H9 (cell line): ENCODE data around the gene DOCK9. TPM values are rescaled to one million over a fixed set of nuclear protein-coding genes. Genes with fewer than 3 reads are reported as not detected.

Experiments used
- DNase-seq: peaks from one replicate; pipeline ENCODE4 v3.0.0-alpha.2; 2017
- H2AFZ ChIP-seq: one replicate; pipeline ENCODE4 v1.6.1; 2013; ENCODE audit warnings: mild to moderate bottlenecking, low read length, control low read depth, moderate library complexity
- H2AK5ac ChIP-seq: 2 replicates; pipeline ENCODE4 v1.6.1; 2013; ENCODE audit warnings: low read length, control low read depth, mixed read lengths; ENCODE audit not compliant: insufficient read length
- H2BK120ac ChIP-seq: one replicate; pipeline ENCODE4 v1.6.1; 2013; ENCODE audit warnings: low read depth, mild to moderate bottlenecking, low read length, control low read depth, inconsistent platforms; ENCODE audit not compliant: poor library complexity, severe bottlenecking
- H2BK12ac ChIP-seq: 2 replicates; pipeline ENCODE4 v1.6.1; 2013; ENCODE audit warnings: low read length, control low read depth, mixed read lengths, low read depth; ENCODE audit not compliant: insufficient read length
- H2BK15ac ChIP-seq: 2 replicates; pipeline ENCODE4 v1.6.1; 2013; ENCODE audit warnings: low read depth, low read length, control low read depth
- H2BK20ac ChIP-seq: one replicate; pipeline ENCODE4 v1.6.1; 2013; ENCODE audit warnings: low read depth, mild to moderate bottlenecking, low read length, control low read depth, inconsistent platforms; ENCODE audit not compliant: poor library complexity, severe bottlenecking
- H2BK5ac ChIP-seq: 2 replicates; pipeline ENCODE4 v1.6.1; 2013; ENCODE audit warnings: low read length, control low read depth, mixed read lengths; ENCODE audit not compliant: insufficient read length
- H3K14ac ChIP-seq: 2 replicates; pipeline ENCODE4 v1.6.1; 2013; ENCODE audit warnings: low read length, control low read depth; ENCODE audit not compliant: insufficient read depth
- H3K18ac ChIP-seq: 2 replicates; pipeline ENCODE4 v1.6.1; 2013; ENCODE audit warnings: low read depth, mild to moderate bottlenecking, mixed read lengths, low read length, control low read depth; ENCODE audit not compliant: insufficient read length
- H3K23ac ChIP-seq: 2 replicates; pipeline ENCODE4 v1.6.1; 2013; ENCODE audit warnings: low read length, control low read depth, mixed read lengths, low read depth; ENCODE audit not compliant: insufficient read length
- H3K23me2 ChIP-seq: 2 replicates; pipeline ENCODE4 v1.6.1; 2013; ENCODE audit warnings: low read depth, mild to moderate bottlenecking, mixed read lengths, low read length, control low read depth; ENCODE audit not compliant: insufficient read length, poor library complexity, severe bottlenecking
- H3K27ac ChIP-seq: 2 replicates; pipeline ENCODE4 v1.5.1; 2013; ENCODE audit warnings: low read length, control low read depth, mixed read lengths, low read depth; ENCODE audit not compliant: insufficient read length
- H3K27me3 ChIP-seq: 2 replicates; pipeline ENCODE4 v1.6.1; 2013; ENCODE audit warnings: low read length, control low read depth, inconsistent platforms; ENCODE audit not compliant: insufficient read depth
- H3K4ac ChIP-seq: 2 replicates; pipeline ENCODE4 v1.6.1; 2013; ENCODE audit warnings: low read depth, mild to moderate bottlenecking, control low read depth, inconsistent platforms, low read length, moderate library complexity
- H3K4me1 ChIP-seq: 2 replicates; pipeline ENCODE4 v1.6.1; 2013; ENCODE audit warnings: low read length, control low read depth, inconsistent platforms; ENCODE audit not compliant: insufficient read depth
- H3K4me2 ChIP-seq: 2 replicates; pipeline ENCODE4 v1.6.1; 2013; ENCODE audit warnings: low read length, control low read depth, mixed read lengths; ENCODE audit not compliant: insufficient read length, insufficient read depth
- H3K56ac ChIP-seq: 2 replicates; pipeline ENCODE4 v1.6.1; 2013; ENCODE audit warnings: low read depth, mild to moderate bottlenecking, mixed read lengths, low read length, control low read depth; ENCODE audit not compliant: insufficient read length
- H3K79me1 ChIP-seq: 2 replicates; pipeline ENCODE4 v1.6.1; 2013; ENCODE audit warnings: low read depth, mild to moderate bottlenecking, moderate library complexity, low read length, control low read depth, inconsistent platforms; ENCODE audit not compliant: insufficient read depth, poor library complexity, severe bottlenecking
- H3K79me2 ChIP-seq: 2 replicates; pipeline ENCODE4 v1.6.1; 2013; ENCODE audit warnings: low read length, control low read depth, inconsistent platforms; ENCODE audit not compliant: insufficient read depth
- H3K9ac ChIP-seq: 2 replicates; pipeline ENCODE4 v1.6.1; 2013; ENCODE audit warnings: low read length, control low read depth, mixed read lengths; ENCODE audit not compliant: insufficient read length; ENCODE audit errors: extremely low read depth
- H3K9me3 ChIP-seq: one replicate; pipeline ENCODE4 v1.6.1; 2013; ENCODE audit warnings: low read depth, low read length, inconsistent platforms; ENCODE audit not compliant: control insufficient read depth
- H3T11ph ChIP-seq: one replicate; pipeline ENCODE4 v1.6.1; 2013; ENCODE audit warnings: mild to moderate bottlenecking, low read length, control low read depth, inconsistent platforms
- H4K20me1 ChIP-seq: one replicate; pipeline ENCODE4 v1.6.1; 2013; ENCODE audit not compliant: control insufficient read depth, insufficient read length, insufficient read depth
- H4K5ac ChIP-seq: 2 replicates; pipeline ENCODE4 v1.6.1; 2013; ENCODE audit warnings: low read depth, mild to moderate bottlenecking, mixed read lengths, low read length, control low read depth; ENCODE audit not compliant: insufficient read length
- H4K8ac ChIP-seq: replicated peaks from 2 replicates; pipeline ENCODE4 v1.6.1; 2013; ENCODE audit warnings: low read length, control low read depth, mixed read lengths, low read depth; ENCODE audit not compliant: insufficient read length
- H4K91ac ChIP-seq: 2 replicates; pipeline ENCODE4 v1.6.1; 2013; ENCODE audit warnings: low read depth, mild to moderate bottlenecking, moderate library complexity, mixed read lengths, low read length, control low read depth; ENCODE audit not compliant: insufficient read length
- H3K27ac Mint-ChIP-seq, 3 experiments: 2 replicates in 2 of 3; 3 replicates in 1 of 3; pipeline ENCODE4 v1.8.0; 2020 to 2021; ENCODE audit warnings: mixed read lengths in 3 of 3, mild to moderate bottlenecking in 1 of 3, moderate library complexity in 1 of 3
- H3K27me3 Mint-ChIP-seq: 2 replicates; pipeline ENCODE4 v1.8.0; 2021; ENCODE audit warnings: low read depth, mild to moderate bottlenecking, moderate library complexity, mixed read lengths
- H3K36me3 Mint-ChIP-seq, 3 experiments: 2 replicates in 2 of 3; 3 replicates in 1 of 3; pipeline ENCODE4 v1.8.0; 2020 to 2021; ENCODE audit warnings: low read depth in 3 of 3, mixed read lengths in 3 of 3; ENCODE audit not compliant: insufficient read depth in 1 of 3
- H3K4me1 Mint-ChIP-seq, 2 experiments: 2 replicates each; pipeline ENCODE4 v1.8.0; 2020; ENCODE audit warnings: mixed read lengths in 2 of 2
- H3K4me3 Mint-ChIP-seq, 2 experiments: 2 replicates in 1 of 2; 3 replicates in 1 of 2; pipeline ENCODE4 v1.8.0; 2020 to 2021; ENCODE audit warnings: mild to moderate bottlenecking in 2 of 2, mixed read lengths in 2 of 2, moderate library complexity in 1 of 2
- H3K9me3 Mint-ChIP-seq, 2 experiments: 2 replicates in 1 of 2; 3 replicates in 1 of 2; pipeline ENCODE4 v1.8.0; 2020; ENCODE audit warnings: mild to moderate bottlenecking in 2 of 2, mixed read lengths in 2 of 2, moderate library complexity in 1 of 2
- WGBS: extraction: QIAGEN DNeasy Blood & Tissue Kit; methylation state at CpG from one replicate; pipeline ENCODE4 v1.1.7; 2013; ENCODE audit warnings: missing lambda C conversion rate, low lambda C conversion rate, mixed read lengths; ENCODE audit not compliant: insufficient read length; ENCODE audit errors: extremely low coverage; 5-methylcytosine and 5-hydroxymethylcytosine counted together
- total RNA-seq: library from RNA; stranded (reverse); gene quantifications from 2 replicates; pipeline ENCODE4 v1.2.1, GENCODE V29; 2021
- TF ChIP-seq, protein P1 (sequence below): fragments of 200-600 bp; sonication (generic); conservative IDR thresholded peaks from 3 replicates; pipeline ENCODE4 v1.8.0; 2021; ENCODE audit warnings: antibody characterized with exemption, mild to moderate bottlenecking

Gene DOCK9
- total RNA-seq, 1 experiment from 2014 or later, result 23.0 TPM

DNA sequence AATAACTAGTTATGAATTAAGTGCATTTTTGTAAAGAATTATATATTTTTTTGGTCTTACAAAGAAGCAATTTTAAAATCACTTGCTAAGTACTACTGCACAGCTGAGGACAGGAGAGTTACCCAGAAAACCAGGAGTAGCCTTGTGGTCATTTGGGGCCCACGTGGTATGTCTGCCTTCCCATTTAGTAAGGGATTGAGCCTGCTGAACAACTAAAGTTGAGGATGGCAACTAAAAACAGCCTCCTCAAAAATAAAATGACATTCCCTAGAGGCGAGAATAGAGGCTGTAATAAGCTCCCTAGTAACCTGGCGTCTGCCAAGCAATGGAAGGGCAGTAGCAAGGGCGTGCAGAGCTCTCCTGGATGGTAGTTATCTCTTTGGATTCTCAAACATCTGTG is 36.3 kb downstream of the DOCK9 start:
- TF ChIP-seq, protein P1, sequence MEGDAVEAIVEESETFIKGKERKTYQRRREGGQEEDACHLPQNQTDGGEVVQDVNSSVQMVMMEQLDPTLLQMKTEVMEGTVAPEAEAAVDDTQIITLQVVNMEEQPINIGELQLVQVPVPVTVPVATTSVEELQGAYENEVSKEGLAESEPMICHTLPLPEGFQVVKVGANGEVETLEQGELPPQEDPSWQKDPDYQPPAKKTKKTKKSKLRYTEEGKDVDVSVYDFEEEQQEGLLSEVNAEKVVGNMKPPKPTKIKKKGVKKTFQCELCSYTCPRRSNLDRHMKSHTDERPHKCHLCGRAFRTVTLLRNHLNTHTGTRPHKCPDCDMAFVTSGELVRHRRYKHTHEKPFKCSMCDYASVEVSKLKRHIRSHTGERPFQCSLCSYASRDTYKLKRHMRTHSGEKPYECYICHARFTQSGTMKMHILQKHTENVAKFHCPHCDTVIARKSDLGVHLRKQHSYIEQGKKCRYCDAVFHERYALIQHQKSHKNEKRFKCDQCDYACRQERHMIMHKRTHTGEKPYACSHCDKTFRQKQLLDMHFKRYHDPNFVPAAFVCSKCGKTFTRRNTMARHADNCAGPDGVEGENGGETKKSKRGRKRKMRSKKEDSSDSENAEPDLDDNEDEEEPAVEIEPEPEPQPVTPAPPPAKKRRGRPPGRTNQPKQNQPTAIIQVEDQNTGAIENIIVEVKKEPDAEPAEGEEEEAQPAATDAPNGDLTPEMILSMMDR, result no peak
- no peak overlapping the region for H3K56ac ChIP-seq
- H3K27ac Mint-ChIP-seq, result no peak overlapping the region
- no peak overlapping the region for H3K4me2 ChIP-seq
- no peak overlapping the region for H3K14ac ChIP-seq
- no peak overlapping the region for H2BK12ac ChIP-seq
- no peak overlapping the region for H3T11ph ChIP-seq
- no peaks in the 10 kb centered on the region for H4K20me1 ChIP-seq
- no peaks in the 10 kb centered on the region for H3K23me2 ChIP-seq
- H3K79me1 ChIP-seq, result no peaks in the 10 kb centered on the region
- H3K36me3 Mint-ChIP-seq, result no peaks in the 10 kb centered on the region
- H3K9me3 ChIP-seq, result no peaks in the 10 kb centered on the region
- H3K4me1 ChIP-seq, result peaks cover 3% of the 10 kb centered on the region; the same call in 1 of the 2 replicates
- no peaks in the 10 kb centered on the region for H3K9me3 Mint-ChIP-seq
- no peak overlapping the region for H3K23ac ChIP-seq
- H2BK15ac ChIP-seq, result no peak overlapping the region
- no peak overlapping the region for H3K4ac ChIP-seq
- no peak overlapping the region for H4K8ac ChIP-seq
- WGBS, result no CpG with 5 or more reads among the region's 4 CpGs
- no peak overlapping the region for H2BK20ac ChIP-seq
- no peak overlapping the region for H2BK120ac ChIP-seq
- H2AK5ac ChIP-seq, result no peak overlapping the region
- no peaks in the 10 kb centered on the region for H3K79me2 ChIP-seq
- no peak overlapping the region for H2AFZ ChIP-seq
- H4K5ac ChIP-seq, result no peak overlapping the region
- no peak overlapping the region for H3K4me3 Mint-ChIP-seq
- H2BK5ac ChIP-seq, result no peak overlapping the region
- no peaks in the 10 kb centered on the region for H3K27me3 Mint-ChIP-seq
- H3K18ac ChIP-seq, result no peak overlapping the region
- H3K9ac ChIP-seq, result no peak overlapping the region
- no peak overlapping the region for H3K27ac ChIP-seq
- no peaks in the 10 kb centered on the region for H3K27me3 ChIP-seq
- no peak overlapping the region for H4K91ac ChIP-seq
- no peak for DNase-seq
- H3K4me1 Mint-ChIP-seq, result peaks cover 37 to 40% of the 10 kb centered on the region in 2 experiments
